ENCODE data around the gene COMMD1. TPM values are rescaled to one million over a fixed set of nuclear protein-coding genes. Genes with fewer than 3 reads are reported as not detected.
"Not testable (repeated sequence)": the region's sequence is repeated elsewhere in the genome, so short reads cannot be mapped to it uniquely, and the experiment has no call there.

COMMD1 gene
- total and polyA plus RNA-seq, 9 donors, result 48.6 to 76.8 (median 62.0) TPM

- H3K4me3 ChIP-seq (ENCODE audit: low read length), result no peak overlapping the region
- H3K27ac ChIP-seq (ENCODE audit: low read length), result no peak overlapping the region
- no peaks in the 10 kb centered on the region for H3K36me3 ChIP-seq (ENCODE audit: control insufficient read depth, insufficient read depth, low read length)
Observed at GRCh38 chr2:62118160-62118559, 212.7 kb downstream of the COMMD1 start.

GRCh38 chr2:62119311-62119974 lies 214.0 kb downstream of the COMMD1 start:
- no peaks in the 10 kb centered on the region for H3K9me3 ChIP-seq (replicated peaks; ENCODE audit: control insufficient read depth, low read depth, low read length)
- no peak overlapping the region for H3K27ac ChIP-seq (ENCODE audit: low read length)
- no peaks in the 10 kb centered on the region for H3K36me3 ChIP-seq (ENCODE audit: control insufficient read depth, insufficient read depth, low read length)
- H3K4me1 ChIP-seq (ENCODE audit: control insufficient read depth, insufficient read depth, low read length), result no peaks in the 10 kb centered on the region
- H3K4me3 ChIP-seq (ENCODE audit: low read length), result no peak overlapping the region
- no peak for DNase-seq
- no peaks in the 10 kb centered on the region for H3K27me3 ChIP-seq (ENCODE audit: control insufficient read depth, insufficient read depth, low read length)

More at GRCh38 chr2:62118160-62118559, 212.7 kb downstream of the COMMD1 start:
- DNase-seq, result peak; percentile 16
- Histone ChIP-seq H3K9me3 (replicated peaks; ENCODE audit: control insufficient read depth, low read depth, low read length) (no peaks in the 10 kb centered on the region), H3K4me1 (ENCODE audit: control insufficient read depth, insufficient read depth, low read length) (no peaks in the 10 kb centered on the region), H3K27me3 (ENCODE audit: control insufficient read depth, insufficient read depth, low read length) (no peaks in the 10 kb centered on the region)

- not testable (repeated sequence) for H3K36me3 ChIP-seq (ENCODE audit: control insufficient read depth, insufficient read depth, low read length); H3K4me3 ChIP-seq (ENCODE audit: low read length); H3K4me1 ChIP-seq (ENCODE audit: control insufficient read depth, insufficient read depth, low read length); H3K9me3 ChIP-seq (replicated peaks; ENCODE audit: control insufficient read depth, low read depth, low read length); H3K27me3 ChIP-seq (ENCODE audit: control insufficient read depth, insufficient read depth, low read length); DNase-seq; H3K27ac ChIP-seq (ENCODE audit: low read length)
- no CpG with 5 or more reads among the region's 2 CpGs for whole genome bisulfite sequencing (ENCODE audit: insufficient coverage)
Observed at GRCh38 chr2:62126239-62126638, 220.8 kb downstream of the COMMD1 start.

GRCh38 chr2:62133320-62133823 lies 227.9 kb downstream of the COMMD1 start:
- Histone ChIP-seq H3K27me3 (ENCODE audit: control insufficient read depth, insufficient read depth, low read length) (no peaks in the 10 kb centered on the region), H3K36me3 (ENCODE audit: control insufficient read depth, insufficient read depth, low read length) (peaks cover 5% of the 10 kb centered on the region), H3K4me1 (ENCODE audit: control insufficient read depth, insufficient read depth, low read length) (no peaks in the 10 kb centered on the region), H3K9me3 (replicated peaks; ENCODE audit: control insufficient read depth, low read depth, low read length) (no peaks in the 10 kb centered on the region), H3K4me3 (ENCODE audit: low read length) (no peak overlapping the region), H3K27ac (ENCODE audit: low read length) (no peak overlapping the region)
- WGBS (ENCODE audit: insufficient coverage), result no CpG with 5 or more reads among the region's 2 CpGs
- no peak for DNase-seq

GRCh38 chr2:62136956-62137830 lies 231.7 kb downstream of the COMMD1 start:
- no peaks in the 10 kb centered on the region for H3K9me3 ChIP-seq (replicated peaks; ENCODE audit: control insufficient read depth, low read depth, low read length)
- no peak overlapping the region for H3K27ac ChIP-seq (ENCODE audit: low read length)

GRCh38 chr2:62140426-62141141 lies 235.1 kb downstream of the COMMD1 start:
- H3K4me3 ChIP-seq (ENCODE audit: low read length), result no peak overlapping the region
- WGBS (ENCODE audit: insufficient coverage), result no CpG with 5 or more reads among the region's 5 CpGs
- H3K36me3 ChIP-seq (ENCODE audit: control insufficient read depth, insufficient read depth, low read length), result peaks cover 5% of the 10 kb centered on the region
- DNase-seq, result no peak
- no peaks in the 10 kb centered on the region for H3K27me3 ChIP-seq (ENCODE audit: control insufficient read depth, insufficient read depth, low read length)
- peaks cover 2% of the 10 kb centered on the region for H3K4me1 ChIP-seq (ENCODE audit: control insufficient read depth, insufficient read depth, low read length)
- no peak overlapping the region for H3K27ac ChIP-seq (ENCODE audit: low read length)
- H3K9me3 ChIP-seq (replicated peaks; ENCODE audit: control insufficient read depth, low read depth, low read length), result no peaks in the 10 kb centered on the region

More at GRCh38 chr2:62136956-62137830, 231.7 kb downstream of the COMMD1 start:
- H3K27me3 ChIP-seq (ENCODE audit: control insufficient read depth, insufficient read depth, low read length), result no peaks in the 10 kb centered on the region
- H3K4me3 ChIP-seq (ENCODE audit: low read length), result no peak overlapping the region
- DNase-seq, result no peak
- peaks cover 2% of the 10 kb centered on the region for H3K4me1 ChIP-seq (ENCODE audit: control insufficient read depth, insufficient read depth, low read length)
- peaks cover 5% of the 10 kb centered on the region for H3K36me3 ChIP-seq (ENCODE audit: control insufficient read depth, insufficient read depth, low read length)
- no CpG with 5 or more reads among the region's 3 CpGs for WGBS (ENCODE audit: insufficient coverage)

GRCh38 chr2:62141142-62141740 lies 235.8 kb downstream of the COMMD1 start:
- Histone ChIP-seq H3K4me1 (ENCODE audit: control insufficient read depth, insufficient read depth, low read length) (peaks cover 2% of the 10 kb centered on the region), H3K4me3 (ENCODE audit: low read length) (no peak overlapping the region), H3K9me3 (replicated peaks; ENCODE audit: control insufficient read depth, low read depth, low read length) (no peaks in the 10 kb centered on the region), H3K27me3 (ENCODE audit: control insufficient read depth, insufficient read depth, low read length) (no peaks in the 10 kb centered on the region), H3K36me3 (ENCODE audit: control insufficient read depth, insufficient read depth, low read length) (no peaks in the 10 kb centered on the region), H3K27ac (ENCODE audit: low read length) (peak overlapping the region; percentile 25)
- DNase-seq, result peak; percentile 37
- WGBS (ENCODE audit: insufficient coverage), result no CpG with 5 or more reads among the region's 2 CpGs

GRCh38 chr2:62142054-62142453 lies 236.6 kb downstream of the COMMD1 start:
- Histone ChIP-seq H3K36me3 (ENCODE audit: control insufficient read depth, insufficient read depth, low read length) (no peaks in the 10 kb centered on the region), H3K27me3 (ENCODE audit: control insufficient read depth, insufficient read depth, low read length) (no peaks in the 10 kb centered on the region), H3K4me3 (ENCODE audit: low read length) (no peak overlapping the region), H3K4me1 (ENCODE audit: control insufficient read depth, insufficient read depth, low read length) (peaks cover 2% of the 10 kb centered on the region), H3K27ac (ENCODE audit: low read length) (no peak overlapping the region), H3K9me3 (replicated peaks; ENCODE audit: control insufficient read depth, low read depth, low read length) (no peaks in the 10 kb centered on the region)
- DNase-seq, result peak; percentile 43
- WGBS (ENCODE audit: insufficient coverage), result 96% methylated on average over 2 of the region's 4 CpGs

- H3K4me3 ChIP-seq (ENCODE audit: low read length), result no peak overlapping the region
- no peaks in the 10 kb centered on the region for H3K9me3 ChIP-seq (replicated peaks; ENCODE audit: control insufficient read depth, low read depth, low read length)
- no peak for DNase-seq
- H3K27ac ChIP-seq (ENCODE audit: low read length), result no peak overlapping the region
- no peaks in the 10 kb centered on the region for H3K36me3 ChIP-seq (ENCODE audit: control insufficient read depth, insufficient read depth, low read length)
- H3K4me1 ChIP-seq (ENCODE audit: control insufficient read depth, insufficient read depth, low read length), result peaks cover 2% of the 10 kb centered on the region
- no peaks in the 10 kb centered on the region for H3K27me3 ChIP-seq (ENCODE audit: control insufficient read depth, insufficient read depth, low read length)
Observed at GRCh38 chr2:62143696-62144095, 238.2 kb downstream of the COMMD1 start.

Data from muscle of leg (tissue), 11 donors.